A549 treated with Mapracorat at 1 μM for 4 hours (cell line): ENCODE data around the gene LGMN. TPM values are rescaled to one million over a fixed set of nuclear protein-coding genes. Genes with fewer than 3 reads are reported as not detected.

Experiments used
- total RNA-seq: library from RNA; stranded (reverse); fragments of 200-300 nt; extraction: Qiagen RNA extraction; gene quantifications from 5 replicates; pipeline ENCODE4 v1.2.3, GENCODE V29; 2022

LGMN gene
- total RNA-seq, result 54.4 to 63.0 TPM (median 56.3 TPM) in 5 replicates

GRCh38 chr14:92748259-92749016, at the start of gene LGMN:
Gene LGMN, minus strand, starts transcription at chr14:92748627. Its CDS starts 15,841 bp downstream, at chr14:92732786.

GRCh38 chr14:92793709-92794546, 45.5 kb upstream of the LGMN start, which contains the start of gene GOLGA5:
Gene GOLGA5, plus strand, starts transcription at chr14:92794305. Its CDS starts 3,133 bp downstream, at chr14:92797438.

Other genes starting within 250 kb of the LGMN start
- gene RIN3, start 234.8 kb downstream of the LGMN start, total RNA-seq, result 16.8 to 23.2 TPM (median 21.4 TPM) in 5 replicates
- 20.8 to 29.8 TPM (median 26.7 TPM) in 5 replicates for gene GOLGA5, start 45.7 kb upstream of the LGMN start, total RNA-seq
- 1.0 to 2.0 TPM (median 1.6 TPM) in 5 replicates for gene CHGA, start 174.5 kb upstream of the LGMN start, total RNA-seq